ENCODE results near the gene BANK1. TPM values are rescaled to one million over a fixed set of nuclear protein-coding genes. Genes with fewer than 3 reads are reported as not detected.

Gene BANK1
- total RNA-seq, 1 experiment from 2014 or later, result 2.4 TPM

GRCh38 chr4:101831816-101832215 is 41.3 kb downstream of the BANK1 start:
- ATAC-seq (no peak), DNase-seq (ENCODE audit: low read depth, low spot score) (no peak)
- H3K4me3 ChIP-seq (replicated peaks in 1 of 2; ENCODE audit: low read depth in 1 of 2, low read length in 2 of 2), result no peak overlapping the region
- H3K9ac ChIP-seq (ENCODE audit: low read length), result no peak overlapping the region
- no peak overlapping the region for H3K27ac ChIP-seq (ENCODE audit: low read depth, low read length)
- BruUV-seq (replicated peaks), result no TSS peak
- ChIA-PET CTCF (no interaction called here), RAD21 (ENCODE audit: low non-redundant PET in 1 of 2, low total read pairs in 2 of 2, uncharacterized antibody in 2 of 2, unreplicated experiment in 2 of 2) (no interaction called here), POLR2A (no interaction called here)
- H3K4me1 ChIP-seq (ENCODE audit: control insufficient read depth in 1 of 2, insufficient read depth in 2 of 2, low read length in 2 of 2), result no peaks in the 10 kb centered on the region; a peak in 1 of 4 replicates
- H3K36me3 ChIP-seq (ENCODE audit: control insufficient read depth in 1 of 2, insufficient read depth in 2 of 2, low read length in 2 of 2), result no peaks in the 10 kb centered on the region
- TF ChIP-seq, protein P1, sequence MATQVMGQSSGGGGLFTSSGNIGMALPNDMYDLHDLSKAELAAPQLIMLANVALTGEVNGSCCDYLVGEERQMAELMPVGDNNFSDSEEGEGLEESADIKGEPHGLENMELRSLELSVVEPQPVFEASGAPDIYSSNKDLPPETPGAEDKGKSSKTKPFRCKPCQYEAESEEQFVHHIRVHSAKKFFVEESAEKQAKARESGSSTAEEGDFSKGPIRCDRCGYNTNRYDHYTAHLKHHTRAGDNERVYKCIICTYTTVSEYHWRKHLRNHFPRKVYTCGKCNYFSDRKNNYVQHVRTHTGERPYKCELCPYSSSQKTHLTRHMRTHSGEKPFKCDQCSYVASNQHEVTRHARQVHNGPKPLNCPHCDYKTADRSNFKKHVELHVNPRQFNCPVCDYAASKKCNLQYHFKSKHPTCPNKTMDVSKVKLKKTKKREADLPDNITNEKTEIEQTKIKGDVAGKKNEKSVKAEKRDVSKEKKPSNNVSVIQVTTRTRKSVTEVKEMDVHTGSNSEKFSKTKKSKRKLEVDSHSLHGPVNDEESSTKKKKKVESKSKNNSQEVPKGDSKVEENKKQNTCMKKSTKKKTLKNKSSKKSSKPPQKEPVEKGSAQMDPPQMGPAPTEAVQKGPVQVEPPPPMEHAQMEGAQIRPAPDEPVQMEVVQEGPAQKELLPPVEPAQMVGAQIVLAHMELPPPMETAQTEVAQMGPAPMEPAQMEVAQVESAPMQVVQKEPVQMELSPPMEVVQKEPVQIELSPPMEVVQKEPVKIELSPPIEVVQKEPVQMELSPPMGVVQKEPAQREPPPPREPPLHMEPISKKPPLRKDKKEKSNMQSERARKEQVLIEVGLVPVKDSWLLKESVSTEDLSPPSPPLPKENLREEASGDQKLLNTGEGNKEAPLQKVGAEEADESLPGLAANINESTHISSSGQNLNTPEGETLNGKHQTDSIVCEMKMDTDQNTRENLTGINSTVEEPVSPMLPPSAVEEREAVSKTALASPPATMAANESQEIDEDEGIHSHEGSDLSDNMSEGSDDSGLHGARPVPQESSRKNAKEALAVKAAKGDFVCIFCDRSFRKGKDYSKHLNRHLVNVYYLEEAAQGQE (IDR thresholded peaks at IDR 0.05; ENCODE audit: low read depth), result no peak
- TF ChIP-seq EGR1 (IDR thresholded peaks at IDR 0.05; ENCODE audit: low read depth) (no peak), SP1 (IDR thresholded peaks at IDR 0.05; ENCODE audit: low read depth) (no peak), RAD21 (IDR thresholded peaks at IDR 0.05; ENCODE audit: low read depth) (no peak), EZH2phosphoT487 (IDR thresholded peaks at IDR 0.05; ENCODE audit: borderline replicate concordance) (no peak), JUND (IDR thresholded peaks at IDR 0.05) (no peak), SRF (IDR thresholded peaks at IDR 0.05; ENCODE audit: low read depth) (no peak), CEBPB (IDR thresholded peaks at IDR 0.05; ENCODE audit: low read depth) (no peak), FOSL1 (IDR thresholded peaks at IDR 0.05; ENCODE audit: low read depth) (no peak), YY1 (IDR thresholded peaks at IDR 0.05; ENCODE audit: extremely low read depth, insufficient replicate concordance, low read depth, low read length) (no peak)
- TF ChIP-seq, protein P2, sequence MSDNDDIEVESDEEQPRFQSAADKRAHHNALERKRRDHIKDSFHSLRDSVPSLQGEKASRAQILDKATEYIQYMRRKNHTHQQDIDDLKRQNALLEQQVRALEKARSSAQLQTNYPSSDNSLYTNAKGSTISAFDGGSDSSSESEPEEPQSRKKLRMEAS (IDR thresholded peaks at IDR 0.05), result no peak
- TF ChIP-seq, protein P3, sequence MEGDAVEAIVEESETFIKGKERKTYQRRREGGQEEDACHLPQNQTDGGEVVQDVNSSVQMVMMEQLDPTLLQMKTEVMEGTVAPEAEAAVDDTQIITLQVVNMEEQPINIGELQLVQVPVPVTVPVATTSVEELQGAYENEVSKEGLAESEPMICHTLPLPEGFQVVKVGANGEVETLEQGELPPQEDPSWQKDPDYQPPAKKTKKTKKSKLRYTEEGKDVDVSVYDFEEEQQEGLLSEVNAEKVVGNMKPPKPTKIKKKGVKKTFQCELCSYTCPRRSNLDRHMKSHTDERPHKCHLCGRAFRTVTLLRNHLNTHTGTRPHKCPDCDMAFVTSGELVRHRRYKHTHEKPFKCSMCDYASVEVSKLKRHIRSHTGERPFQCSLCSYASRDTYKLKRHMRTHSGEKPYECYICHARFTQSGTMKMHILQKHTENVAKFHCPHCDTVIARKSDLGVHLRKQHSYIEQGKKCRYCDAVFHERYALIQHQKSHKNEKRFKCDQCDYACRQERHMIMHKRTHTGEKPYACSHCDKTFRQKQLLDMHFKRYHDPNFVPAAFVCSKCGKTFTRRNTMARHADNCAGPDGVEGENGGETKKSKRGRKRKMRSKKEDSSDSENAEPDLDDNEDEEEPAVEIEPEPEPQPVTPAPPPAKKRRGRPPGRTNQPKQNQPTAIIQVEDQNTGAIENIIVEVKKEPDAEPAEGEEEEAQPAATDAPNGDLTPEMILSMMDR (IDR thresholded peaks at IDR 0.05 in 2 of 3, conservative IDR thresholded peaks at IDR 0.05 in 1 of 3; ENCODE audit: borderline replicate concordance in 1 of 3, insufficient read depth in 1 of 3, low read depth in 2 of 3, low read length in 2 of 3), result no peak
- TF ChIP-seq, protein P4, sequence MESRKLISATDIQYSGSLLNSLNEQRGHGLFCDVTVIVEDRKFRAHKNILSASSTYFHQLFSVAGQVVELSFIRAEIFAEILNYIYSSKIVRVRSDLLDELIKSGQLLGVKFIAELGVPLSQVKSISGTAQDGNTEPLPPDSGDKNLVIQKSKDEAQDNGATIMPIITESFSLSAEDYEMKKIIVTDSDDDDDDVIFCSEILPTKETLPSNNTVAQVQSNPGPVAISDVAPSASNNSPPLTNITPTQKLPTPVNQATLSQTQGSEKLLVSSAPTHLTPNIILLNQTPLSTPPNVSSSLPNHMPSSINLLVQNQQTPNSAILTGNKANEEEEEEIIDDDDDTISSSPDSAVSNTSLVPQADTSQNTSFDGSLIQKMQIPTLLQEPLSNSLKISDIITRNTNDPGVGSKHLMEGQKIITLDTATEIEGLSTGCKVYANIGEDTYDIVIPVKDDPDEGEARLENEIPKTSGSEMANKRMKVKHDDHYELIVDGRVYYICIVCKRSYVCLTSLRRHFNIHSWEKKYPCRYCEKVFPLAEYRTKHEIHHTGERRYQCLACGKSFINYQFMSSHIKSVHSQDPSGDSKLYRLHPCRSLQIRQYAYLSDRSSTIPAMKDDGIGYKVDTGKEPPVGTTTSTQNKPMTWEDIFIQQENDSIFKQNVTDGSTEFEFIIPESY (IDR thresholded peaks at IDR 0.05; ENCODE audit: extremely low read depth, insufficient replicate concordance, low read length), result no peak
- H4K20me1 ChIP-seq (ENCODE audit: insufficient read depth), result no peaks in the 10 kb centered on the region
- intact Hi-C loops (cut with micrococcal nuclease), result no loop called here
- no peak overlapping the region for H3K4me2 ChIP-seq (ENCODE audit: low read length)
- H3K9me2 ChIP-seq (ENCODE audit: insufficient read depth), result no peaks in the 10 kb centered on the region
- no peaks in the 10 kb centered on the region for H3K79me2 ChIP-seq (ENCODE audit: insufficient read depth, low read length)
- no peaks in the 10 kb centered on the region for H3K9me3 ChIP-seq (ENCODE audit: control insufficient read depth in 1 of 2, insufficient read depth in 1 of 2, low read depth in 1 of 2, low read length in 2 of 2)
- H2AFZ ChIP-seq (ENCODE audit: low read depth, low read length, poor library complexity, severe bottlenecking), result no peak overlapping the region
- no peaks in the 10 kb centered on the region for H3K27me3 ChIP-seq (ENCODE audit: insufficient read depth, low read length)

Data from HCT116 (cell line).